Loucy (cell line): ENCODE results near the gene ADAMTS2.

Experiments used
- H2AFZ ChIP-seq: fragments of 200-600 bp; sonication (generic); 2 replicates; pipeline ENCODE4 v1.6.0; 2016; ENCODE audit warnings: antibody characterized with exemption, mild to moderate bottlenecking, low read length, moderate library complexity
- H3F3A ChIP-seq: fragments of 200-600 bp; 2 replicates; pipeline ENCODE4 v1.6.0; 2016; ENCODE audit warnings: antibody characterized with exemption, low read depth, mild to moderate bottlenecking
- H3K27me3 ChIP-seq: fragments of 200-600 bp; sonication (generic); 2 replicates; pipeline ENCODE4 v1.6.1; 2014; ENCODE audit warnings: low read length, mild to moderate bottlenecking; ENCODE audit not compliant: insufficient read depth, poor library complexity, severe bottlenecking
- H3K36me3 ChIP-seq: fragments of 200-600 bp; sonication (generic); 2 replicates; pipeline ENCODE4 v1.6.1; 2016; ENCODE audit warnings: low read length; ENCODE audit not compliant: insufficient read depth
- H3K4me1 ChIP-seq: fragments of 200-600 bp; sonication (generic); 2 replicates; pipeline ENCODE4 v1.5.1; 2014; ENCODE audit warnings: low read length, mild to moderate bottlenecking; ENCODE audit not compliant: insufficient read depth, poor library complexity, severe bottlenecking
- H3K4me2 ChIP-seq: fragments of 200-600 bp; sonication (generic); 2 replicates; pipeline ENCODE4 v1.6.0; 2014; ENCODE audit warnings: antibody characterized with exemption, low read length, low read depth, mild to moderate bottlenecking; ENCODE audit not compliant: poor library complexity, severe bottlenecking
- H3K4me3 ChIP-seq: fragments of 200-600 bp; sonication (generic); 2 replicates; pipeline ENCODE4 v1.5.1; 2014; ENCODE audit warnings: low read length, mild to moderate bottlenecking, mixed read lengths; ENCODE audit not compliant: poor library complexity, severe bottlenecking
- H3K79me2 ChIP-seq: fragments of 200-600 bp; sonication (generic); 2 replicates; pipeline ENCODE4 v1.6.1; 2014; ENCODE audit warnings: low read length; ENCODE audit not compliant: insufficient read depth
- H3K9ac ChIP-seq: fragments of 200-600 bp; sonication (generic); 2 replicates; pipeline ENCODE4 v1.6.0; 2014; ENCODE audit warnings: mild to moderate bottlenecking, low read depth, low read length, moderate library complexity; ENCODE audit not compliant: poor library complexity, severe bottlenecking
- H3K9me2 ChIP-seq: fragments of 200-600 bp; sonication (generic); replicated peaks from 2 replicates; pipeline ENCODE4 v1.6.1; 2016; ENCODE audit warnings: low read depth, low read length, mixed read lengths
- H3K9me3 ChIP-seq: fragments of 200-600 bp; sonication (generic); 2 replicates; pipeline ENCODE4 v1.6.1; 2014; ENCODE audit warnings: mild to moderate bottlenecking, antibody characterized with exemption, low read length, low read depth; ENCODE audit not compliant: insufficient read depth
- H4K20me1 ChIP-seq: fragments of 200-600 bp; sonication (generic); 2 replicates; pipeline ENCODE4 v1.6.0; 2014; ENCODE audit warnings: antibody characterized with exemption, low read length, mild to moderate bottlenecking; ENCODE audit not compliant: insufficient read depth, poor library complexity, severe bottlenecking
- CTCF ChIP-seq: fragments of 200-600 bp; sonication (generic); conservative IDR thresholded peaks from 2 replicates; pipeline ENCODE4 v1.5.1; 2014; ENCODE audit warnings: mild to moderate bottlenecking, antibody characterized with exemption, low read length
- EZH2phosphoT487 ChIP-seq: fragments of 200-600 bp; IDR thresholded peaks from 2 replicates; pipeline ENCODE4 v1.6.1; 2018; ENCODE audit warnings: antibody characterized with exemption, mild to moderate bottlenecking, moderate library complexity, borderline replicate concordance

The ADAMTS2 gene

GRCh38 chr5:179308563-179309382 lies 36.5 kb downstream of the ADAMTS2 start:
- Histone ChIP-seq H3K4me3 (no peak overlapping the region), H3K27me3 (no peaks in the 10 kb centered on the region), H3F3A (no peaks in the 10 kb centered on the region), H3K9me3 (no peaks in the 10 kb centered on the region), H3K79me2 (no peaks in the 10 kb centered on the region), H3K9ac (no peak overlapping the region), H3K4me1 (no peaks in the 10 kb centered on the region), H3K4me2 (no peak overlapping the region), H3K9me2 (no peaks in the 10 kb centered on the region), H3K36me3 (no peaks in the 10 kb centered on the region), H4K20me1 (no peaks in the 10 kb centered on the region), H2AFZ (no peak overlapping the region)
- TF ChIP-seq CTCF (no peak), EZH2phosphoT487 (no peak)

DNA sequence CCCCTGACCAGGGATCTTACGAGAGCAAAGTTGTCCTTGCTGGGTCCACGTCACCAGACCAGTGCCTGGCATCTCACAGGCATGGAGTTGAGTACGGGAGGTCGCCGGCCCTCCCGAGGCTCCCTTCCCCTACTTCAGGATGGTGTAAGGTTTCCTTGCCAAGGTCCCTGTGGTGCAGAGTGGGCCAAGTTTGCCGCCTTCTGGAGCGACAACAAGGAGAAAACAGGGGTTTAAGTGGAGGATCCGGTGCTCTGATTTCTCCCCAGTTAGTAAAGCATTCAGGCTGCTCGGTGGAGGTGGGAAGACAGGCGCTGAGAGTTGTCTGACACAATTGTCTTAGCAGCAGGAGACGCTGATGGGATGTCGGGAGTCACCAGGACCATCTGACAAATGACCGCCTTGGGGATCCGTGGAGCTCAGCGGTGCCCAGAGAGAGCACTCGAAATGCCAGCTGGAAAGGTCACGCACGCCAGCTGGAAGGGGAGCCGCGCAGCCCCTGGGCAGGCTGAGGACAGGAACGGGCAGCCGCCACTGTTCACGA lies 37.3 kb downstream of the ADAMTS2 start:
- H3K9ac ChIP-seq, result no peak overlapping the region
- H3K4me3 ChIP-seq, result no peak overlapping the region
- no peaks in the 10 kb centered on the region for H3K9me2 ChIP-seq
- H3K36me3 ChIP-seq, result no peaks in the 10 kb centered on the region
- no peak overlapping the region for H3K4me2 ChIP-seq
- H3K9me3 ChIP-seq, result no peaks in the 10 kb centered on the region
- no peaks in the 10 kb centered on the region for H3K27me3 ChIP-seq
- no peaks in the 10 kb centered on the region for H3F3A ChIP-seq
- no peaks in the 10 kb centered on the region for H3K79me2 ChIP-seq
- TF ChIP-seq CTCF (no peak), EZH2phosphoT487 (no peak)
- no peaks in the 10 kb centered on the region for H4K20me1 ChIP-seq
- H2AFZ ChIP-seq, result no peak overlapping the region
- H3K4me1 ChIP-seq, result no peaks in the 10 kb centered on the region

DNA sequence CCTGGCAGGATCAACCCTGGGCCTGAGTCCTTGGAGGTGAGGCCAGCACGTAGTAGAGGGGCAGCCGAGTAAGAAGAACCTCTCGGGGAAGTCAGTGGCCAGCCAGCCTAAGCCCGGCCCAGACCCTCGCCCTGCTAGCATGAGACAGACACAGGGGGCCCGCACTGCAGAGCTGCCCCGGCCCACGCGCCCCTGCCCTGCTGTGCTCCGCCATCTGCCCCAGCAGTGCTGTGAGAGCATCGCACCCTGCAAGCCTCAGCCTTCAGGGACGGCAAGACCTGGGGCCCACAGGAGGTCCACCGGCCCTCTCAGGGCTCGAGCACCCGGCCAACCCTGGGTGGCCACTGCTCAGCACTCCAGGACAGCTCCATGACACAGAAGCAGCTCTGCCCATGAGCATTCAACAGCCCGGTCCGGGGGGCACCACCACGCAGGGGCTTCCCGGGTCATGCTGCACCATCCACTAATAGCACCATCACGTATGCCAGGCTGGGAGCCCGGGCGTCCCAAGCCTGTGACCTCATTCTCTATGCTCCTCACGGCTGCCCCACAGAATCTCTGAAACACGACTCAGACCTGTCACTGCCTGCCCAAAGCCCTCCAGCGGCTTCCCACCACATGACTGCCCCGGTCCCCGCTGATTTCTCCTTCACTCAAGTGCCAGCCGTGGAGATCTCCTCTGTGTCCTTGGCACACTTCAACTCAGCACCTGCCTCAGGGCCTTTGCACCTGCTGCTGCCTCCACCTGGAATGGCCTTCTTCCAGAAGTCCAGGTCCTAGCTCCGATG lies 38.1 kb downstream of the ADAMTS2 start:
- H3K36me3 ChIP-seq, result no peaks in the 10 kb centered on the region
- no peak overlapping the region for H3K4me2 ChIP-seq
- no peak overlapping the region for H3K4me3 ChIP-seq
- no peaks in the 10 kb centered on the region for H3K9me2 ChIP-seq
- no peaks in the 10 kb centered on the region for H3K9me3 ChIP-seq
- no peaks in the 10 kb centered on the region for H3F3A ChIP-seq
- no peaks in the 10 kb centered on the region for H3K27me3 ChIP-seq
- no peaks in the 10 kb centered on the region for H4K20me1 ChIP-seq
- no peak for TF ChIP-seq CTCF
- TF ChIP-seq EZH2phosphoT487, result no peak
- H3K79me2 ChIP-seq, result no peaks in the 10 kb centered on the region
- no peak overlapping the region for H3K9ac ChIP-seq
- no peaks in the 10 kb centered on the region for H3K4me1 ChIP-seq
- no peak overlapping the region for H2AFZ ChIP-seq
